ENCODE results near the gene MSH2. TPM values are rescaled to one million over a fixed set of nuclear protein-coding genes. Genes with fewer than 3 reads are reported as not detected.

MSH2 gene
- polyA plus RNA-seq, 1 donor = 95.8 TPM

Other genes starting within 250 kb of the MSH2 start
- 0.12 TPM for gene STPG4, start 247.8 kb upstream of the MSH2 start, polyA plus RNA-seq (ENCODE audit: insufficient read length)
- 1,103 TPM for gene CALM2, start 226.6 kb upstream of the MSH2 start, polyA plus RNA-seq (ENCODE audit: insufficient read length)
- 406 TPM for gene EPCAM, start 33.8 kb upstream of the MSH2 start, polyA plus RNA-seq (ENCODE audit: insufficient read length)
- gene KCNK12, start 167.8 kb downstream of the MSH2 start, polyA plus RNA-seq (ENCODE audit: insufficient read length) = 0.73 TPM